Smooth muscle cell of the coronary artery (primary cell): ENCODE results near the gene KDM1B. TPM values are rescaled to one million over a fixed set of nuclear protein-coding genes. Genes with fewer than 3 reads are reported as not detected.

Experiments
- total RNA-seq: library from RNA; depleted of rRNA; stranded (reverse); fragments of >200 nt; gene quantifications from 2 replicates; pipeline ENCODE4 v1.2.3, GENCODE V29; 2014; ENCODE audit warnings: low replicate concordance

Gene KDM1B, protein sequence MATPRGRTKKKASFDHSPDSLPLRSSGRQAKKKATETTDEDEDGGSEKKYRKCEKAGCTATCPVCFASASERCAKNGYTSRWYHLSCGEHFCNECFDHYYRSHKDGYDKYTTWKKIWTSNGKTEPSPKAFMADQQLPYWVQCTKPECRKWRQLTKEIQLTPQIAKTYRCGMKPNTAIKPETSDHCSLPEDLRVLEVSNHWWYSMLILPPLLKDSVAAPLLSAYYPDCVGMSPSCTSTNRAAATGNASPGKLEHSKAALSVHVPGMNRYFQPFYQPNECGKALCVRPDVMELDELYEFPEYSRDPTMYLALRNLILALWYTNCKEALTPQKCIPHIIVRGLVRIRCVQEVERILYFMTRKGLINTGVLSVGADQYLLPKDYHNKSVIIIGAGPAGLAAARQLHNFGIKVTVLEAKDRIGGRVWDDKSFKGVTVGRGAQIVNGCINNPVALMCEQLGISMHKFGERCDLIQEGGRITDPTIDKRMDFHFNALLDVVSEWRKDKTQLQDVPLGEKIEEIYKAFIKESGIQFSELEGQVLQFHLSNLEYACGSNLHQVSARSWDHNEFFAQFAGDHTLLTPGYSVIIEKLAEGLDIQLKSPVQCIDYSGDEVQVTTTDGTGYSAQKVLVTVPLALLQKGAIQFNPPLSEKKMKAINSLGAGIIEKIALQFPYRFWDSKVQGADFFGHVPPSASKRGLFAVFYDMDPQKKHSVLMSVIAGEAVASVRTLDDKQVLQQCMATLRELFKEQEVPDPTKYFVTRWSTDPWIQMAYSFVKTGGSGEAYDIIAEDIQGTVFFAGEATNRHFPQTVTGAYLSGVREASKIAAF
- total RNA-seq: 12.6 and 18.8 TPM in 2 replicates

DNA sequence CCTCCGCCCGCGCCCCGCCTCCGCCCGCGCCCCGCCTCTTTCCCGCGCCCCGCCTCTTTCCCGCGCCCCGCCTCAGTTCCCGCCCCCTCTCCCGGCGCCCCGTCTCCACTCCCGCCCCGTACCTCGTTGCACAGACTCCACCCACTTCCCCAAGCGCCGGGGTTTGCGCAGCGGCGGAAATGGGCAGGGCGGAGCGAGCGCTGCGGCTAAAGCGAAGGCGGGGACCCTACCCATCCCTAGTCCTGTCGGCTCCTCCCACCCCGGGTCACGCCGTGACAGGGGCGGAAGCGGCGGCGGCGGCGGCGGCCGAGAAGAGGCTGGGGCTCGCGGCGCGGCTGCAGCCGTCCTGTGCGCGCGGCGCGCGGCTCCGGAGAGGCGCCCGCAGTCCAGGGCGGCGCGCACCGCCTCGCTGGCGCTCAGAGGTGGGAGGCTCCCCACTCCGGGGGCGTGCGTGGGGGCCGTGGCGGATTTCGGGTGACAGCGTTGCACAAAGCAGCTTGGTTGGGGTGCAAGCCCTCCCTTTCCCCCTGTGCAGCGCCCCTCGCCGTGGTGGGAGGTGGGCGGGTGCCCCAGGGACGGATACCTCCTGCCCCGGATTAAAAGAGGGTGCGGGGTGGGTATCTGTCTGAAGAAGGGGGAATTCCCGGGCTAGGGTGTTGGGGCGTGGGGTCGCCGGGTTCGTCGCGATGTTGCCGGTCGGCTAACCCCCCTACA is at the start of gene KDM1B:
Gene KDM1B (plus strand): TSS at position 273 of the 714 bp plus-strand sequence. CDS start 4,474 bp downstream, outside the sequence.

DNA sequence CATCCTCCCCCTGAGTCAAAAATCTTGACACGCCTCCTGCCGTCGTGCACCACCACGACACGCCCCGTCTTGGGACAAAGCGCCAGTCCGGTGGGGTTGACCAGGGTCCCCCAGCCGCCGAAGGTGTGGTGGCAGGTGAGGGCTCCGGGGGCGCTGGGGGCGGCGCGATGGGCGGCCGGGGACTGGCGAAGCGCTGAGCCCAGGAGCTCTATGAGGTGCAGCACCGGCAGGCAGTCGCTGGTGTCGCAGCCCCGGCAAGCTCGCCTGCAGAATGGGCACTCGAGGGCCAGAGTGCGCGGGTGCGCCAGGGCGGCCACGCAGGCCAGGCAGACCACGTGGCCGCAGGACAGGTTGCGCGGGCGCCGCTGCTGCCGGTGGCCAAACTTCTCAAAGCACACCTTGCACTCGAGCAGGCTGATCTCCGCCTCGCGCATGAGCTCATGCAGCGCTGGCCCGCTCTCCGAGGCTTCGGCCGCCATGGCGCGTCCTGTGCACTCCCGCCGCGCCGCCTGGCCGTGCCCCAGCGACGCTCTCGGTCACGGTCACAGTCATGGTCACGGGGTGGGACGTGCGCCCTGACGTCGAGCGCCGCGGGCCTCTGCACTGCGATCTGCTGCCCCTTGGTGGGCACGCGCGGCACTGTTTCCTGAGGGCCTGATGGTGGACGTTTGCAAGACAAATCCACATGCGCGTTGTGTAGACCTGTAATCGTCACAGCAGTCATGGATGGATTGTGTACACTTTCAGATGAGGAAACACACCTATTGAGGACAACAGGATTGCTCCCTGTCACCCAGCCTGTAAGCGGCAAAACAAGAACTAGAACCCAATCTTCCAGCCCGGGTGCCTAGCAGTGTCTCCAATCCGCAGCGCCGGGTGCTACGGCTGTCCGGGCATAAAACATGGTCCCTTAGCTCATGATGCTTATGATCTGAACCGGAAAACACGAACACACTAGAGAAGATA is 32.8 kb upstream of the KDM1B start, which contains the start of gene NHLRC1:
Gene NHLRC1 (minus strand): TSS at position 550 of the 966 bp plus-strand sequence. CDS start 71 bp downstream, at position 479.

DNA sequence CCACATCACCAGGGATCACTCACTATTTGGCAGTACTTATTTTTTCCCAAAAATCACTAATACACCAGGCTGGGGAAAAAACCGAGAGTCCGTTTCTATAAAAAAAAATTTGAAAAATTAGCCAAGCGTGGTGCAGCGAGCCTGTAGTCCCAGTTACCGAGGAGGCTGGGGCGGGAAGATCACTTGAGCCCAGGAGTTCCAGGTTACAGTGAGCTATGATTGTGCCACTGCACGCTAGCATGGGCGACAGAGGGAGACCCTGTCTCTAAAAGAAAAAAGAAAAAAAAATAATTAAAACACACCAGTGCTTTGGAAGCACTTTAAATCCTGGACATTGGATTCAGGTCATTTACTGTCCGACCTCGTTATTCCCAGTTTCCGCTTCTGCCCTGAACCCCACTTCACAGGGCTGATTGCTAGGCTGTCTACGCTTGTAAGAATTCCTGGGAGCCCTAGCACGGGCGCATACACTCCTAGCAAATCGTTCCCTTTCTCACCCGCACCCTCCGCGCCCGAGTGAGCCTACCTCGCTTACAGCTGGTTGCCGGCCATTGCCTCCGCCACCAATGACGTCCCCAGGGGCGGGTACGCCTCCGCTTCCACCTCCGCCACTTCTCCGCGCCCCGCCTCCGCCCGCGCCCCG is 594 bp upstream of the KDM1B start, which contains the start of gene TPMT:
Gene TPMT (minus strand): TSS at position 571 of the 643 bp plus-strand sequence. CDS start 5,950 bp downstream, outside the sequence.

DNA sequence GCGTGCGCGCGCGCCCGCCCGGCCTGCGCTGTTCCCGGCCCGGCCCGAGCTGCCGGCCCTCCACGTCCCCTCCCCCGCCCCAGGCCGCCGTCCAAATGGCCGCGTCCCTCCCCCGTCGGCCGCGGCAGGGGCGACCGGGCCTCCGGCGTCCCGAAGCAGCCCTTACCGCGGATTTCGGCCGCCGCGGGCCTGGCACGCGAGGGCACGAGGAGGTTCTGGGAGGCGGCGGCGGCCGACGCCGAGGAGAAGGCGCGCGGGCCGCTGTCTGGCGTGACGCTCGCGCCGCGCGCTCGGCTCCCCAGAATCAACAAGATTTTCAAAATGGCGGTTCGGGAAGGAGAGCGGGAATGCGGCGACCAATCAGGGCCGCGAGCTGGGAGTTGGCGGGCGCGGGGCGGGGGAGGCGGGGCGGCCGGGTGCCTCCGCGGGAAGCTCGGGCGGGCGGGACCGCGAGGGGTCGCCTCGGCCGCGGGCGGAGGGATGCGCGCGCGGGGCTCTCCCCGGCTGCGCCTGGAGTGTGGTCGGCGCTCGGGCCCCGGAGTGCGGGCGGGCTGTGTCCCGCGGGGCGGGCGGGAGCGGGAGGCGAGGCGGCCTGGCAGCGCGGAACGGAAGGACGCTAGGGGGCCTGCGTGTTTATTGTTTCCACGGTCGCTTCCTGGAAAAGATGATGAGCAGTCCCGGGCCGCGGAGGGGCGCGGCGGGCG is 109.1 kb downstream of the KDM1B start, which contains the start of gene DEK:
Gene DEK (minus strand): TSS at position 312 of the 704 bp plus-strand sequence. CDS start 543 bp downstream, outside the sequence.

Other genes with a start within 250 kb of the KDM1B start
- gene KIF13A, start 167.8 kb upstream of the KDM1B start, total RNA-seq: 42.8 and 56.2 TPM in 2 replicates
- 1.9 and 3.2 TPM in 2 replicates for gene NHLRC1, start 32.7 kb upstream of the KDM1B start, total RNA-seq
- 12.3 TPM in 2 replicates for gene TPMT, start 345 bp upstream of the KDM1B start, total RNA-seq
- gene DEK, start 109.1 kb downstream of the KDM1B start, total RNA-seq: 56.8 and 62.8 TPM in 2 replicates
- 0.47 and 0.68 TPM in 2 replicates for gene RNF144B, start 231.9 kb downstream of the KDM1B start, total RNA-seq